WTC11 (cell line): ENCODE measurements around the gene NFIX. TPM values are rescaled to one million over a fixed set of nuclear protein-coding genes. Genes with fewer than 3 reads are reported as not detected.

Experiments used
- ATAC-seq: fragments of 200-7000 bp; cut with Tn5 transposase; 2 replicates; pipeline ENCODE4 v1.10.0; 2021; ENCODE audit warnings: mild to moderate bottlenecking, moderate library complexity
- CTCF ChIA-PET: fragments of 300-600 bp; sonication (Branson Sonifier 250); formaldehyde crosslinking; loops from one replicate; lab custom pipeline; 2021; ENCODE audit warnings: antibody characterized with exemption; lab: Charles Lee
- POLR2A ChIA-PET: fragments of 350-600 bp; sonication (Branson Sonifier 250); formaldehyde crosslinking; loops from one replicate; lab custom pipeline; 2021; ENCODE audit warnings: antibody characterized with exemption; lab: Charles Lee
- DNase-seq: peaks from one replicate; pipeline ENCODE4 v3.0.0; 2021; ENCODE audit warnings: low spot score
- H3K27ac Mint-ChIP-seq: 2 replicates; pipeline ENCODE4 v1.8.0; 2021; ENCODE audit warnings: mixed read lengths
- H3K27me3 Mint-ChIP-seq: 2 replicates; pipeline ENCODE4 v1.8.0; 2021; ENCODE audit warnings: low read depth, mild to moderate bottlenecking, moderate library complexity, mixed read lengths
- H3K36me3 Mint-ChIP-seq: 2 replicates; pipeline ENCODE4 v1.8.0; 2021; ENCODE audit warnings: mixed read lengths
- H3K4me1 Mint-ChIP-seq: 2 replicates; pipeline ENCODE4 v1.8.0; 2022; ENCODE audit warnings: mixed read lengths
- H3K4me3 Mint-ChIP-seq: 2 replicates; pipeline ENCODE4 v1.8.0; 2021; ENCODE audit warnings: mild to moderate bottlenecking, moderate library complexity, mixed read lengths
- H3K9me3 Mint-ChIP-seq: 2 replicates; pipeline ENCODE4 v1.8.0; 2021; ENCODE audit warnings: mixed read lengths
- AFF4 ChIP-seq: sonication (generic); formaldehyde crosslinking; IDR thresholded peaks from 2 replicates; pipeline ENCODE4 v1.8.1; 2023; ENCODE audit warnings: mild to moderate bottlenecking, missing genetic modification reagents, borderline replicate concordance
- ATF1 ChIP-seq: sonication (generic); formaldehyde crosslinking; IDR thresholded peaks from 2 replicates; pipeline ENCODE4 v1.8.1; 2023; ENCODE audit warnings: mild to moderate bottlenecking, moderate library complexity, missing genetic modification reagents
- CDX4 ChIP-seq: fragments of 250-450 bp; sonication (Bioruptor Pico); IDR thresholded peaks from 2 replicates; pipeline ENCODE4 v1.9.0; 2021; ENCODE audit warnings: moderate library complexity, mild to moderate bottlenecking, inconsistent platforms, borderline replicate concordance
- CREM ChIP-seq: sonication (generic); formaldehyde crosslinking; IDR thresholded peaks from 2 replicates; pipeline ENCODE4 v1.8.1; 2022; ENCODE audit warnings: mild to moderate bottlenecking, missing genetic modification reagents, moderate library complexity
- CTCF ChIP-seq: fragments of 200-600 bp; IDR thresholded peaks from 2 replicates; pipeline ENCODE4 v1.8.0; 2022; ENCODE audit warnings: antibody characterized with exemption
- E2F4 ChIP-seq: sonication (generic); formaldehyde crosslinking; IDR thresholded peaks from 2 replicates; pipeline ENCODE4 v1.8.1; 2022; ENCODE audit warnings: low read depth, mild to moderate bottlenecking, moderate library complexity, missing genetic modification reagents, borderline replicate concordance
- ELF4 ChIP-seq: sonication (generic); formaldehyde crosslinking; IDR thresholded peaks from 2 replicates; pipeline ENCODE4 v1.8.1; 2022; ENCODE audit warnings: low read depth, mild to moderate bottlenecking, moderate library complexity, missing genetic modification reagents
- FOXJ3 ChIP-seq: sonication (generic); formaldehyde crosslinking; IDR thresholded peaks from 2 replicates; pipeline ENCODE4 v1.9.0; 2021; ENCODE audit warnings: missing genetic modification reagents, mild to moderate bottlenecking, borderline replicate concordance
- GABPB1 ChIP-seq: sonication (generic); formaldehyde crosslinking; IDR thresholded peaks from 2 replicates; pipeline ENCODE4 v1.8.1; 2023; ENCODE audit warnings: mild to moderate bottlenecking, missing genetic modification reagents
- GTF2I ChIP-seq: fragments of 250-450 bp; sonication (Bioruptor Pico); conservative IDR thresholded peaks from 2 replicates; pipeline ENCODE4 v1.4.0; 2021; ENCODE audit warnings: mild to moderate bottlenecking
- HMGXB4 ChIP-seq: sonication (generic); formaldehyde crosslinking; IDR thresholded peaks from 2 replicates; pipeline ENCODE4 v1.8.1; 2023; ENCODE audit warnings: mild to moderate bottlenecking, moderate library complexity, missing genetic modification reagents
- IRF2 ChIP-seq: sonication (generic); formaldehyde crosslinking; IDR thresholded peaks from 2 replicates; pipeline ENCODE4 v1.8.0; 2022; ENCODE audit warnings: low read depth, missing genetic modification reagents, borderline replicate concordance
- MAX ChIP-seq: sonication (generic); formaldehyde crosslinking; IDR thresholded peaks from 2 replicates; pipeline ENCODE4 v1.8.0; 2022; ENCODE audit warnings: mild to moderate bottlenecking, missing genetic modification reagents
- MXD4 ChIP-seq: fragments of 250-450 bp; sonication (Bioruptor Pico); IDR thresholded peaks from 2 replicates; pipeline ENCODE4 v1.8.0; 2021; ENCODE audit warnings: mild to moderate bottlenecking, moderate library complexity, borderline replicate concordance
- NFYB ChIP-seq: sonication (generic); formaldehyde crosslinking; conservative IDR thresholded peaks from 2 replicates; pipeline ENCODE4 v1.8.0; 2022; ENCODE audit warnings: low read depth, missing genetic modification reagents
- OVOL2 ChIP-seq: fragments of 250-450 bp; sonication (Bioruptor Pico); IDR thresholded peaks from 2 replicates; pipeline ENCODE4 v1.9.0; 2021; ENCODE audit warnings: mild to moderate bottlenecking, borderline replicate concordance
- TEAD1 ChIP-seq: sonication (generic); formaldehyde crosslinking; IDR thresholded peaks from 2 replicates; pipeline ENCODE4 v1.8.0; 2022; ENCODE audit warnings: mild to moderate bottlenecking, missing genetic modification reagents
- ZNF219 ChIP-seq: sonication (generic); formaldehyde crosslinking; IDR thresholded peaks from 2 replicates; pipeline ENCODE4 v1.8.0; 2023; ENCODE audit warnings: missing genetic modification reagents, mild to moderate bottlenecking, borderline replicate concordance
- ZNF396 ChIP-seq: fragments of 250-450 bp; sonication (Bioruptor Pico); IDR thresholded peaks from 2 replicates; pipeline ENCODE4 v1.8.0; 2021; ENCODE audit warnings: mild to moderate bottlenecking, moderate library complexity, borderline replicate concordance
- ZNF416 ChIP-seq: fragments of 250-450 bp; sonication (Bioruptor Pico); IDR thresholded peaks from 2 replicates; pipeline ENCODE4 v1.9.0; 2021; ENCODE audit warnings: mild to moderate bottlenecking, inconsistent platforms
- ZNF423 ChIP-seq: fragments of 250-450 bp; sonication (Bioruptor Pico); IDR thresholded peaks from 2 replicates; pipeline ENCODE4 v2.1.2; 2022; ENCODE audit warnings: mild to moderate bottlenecking, moderate library complexity
- ZNF425 ChIP-seq: fragments of 250-450 bp; sonication (Bioruptor Pico); conservative IDR thresholded peaks from 2 replicates; pipeline ENCODE4 v1.9.0; 2021; ENCODE audit warnings: mild to moderate bottlenecking
- total RNA-seq: library from RNA; stranded (reverse); gene quantifications from 3 replicates; pipeline ENCODE4 v1.2.3, GENCODE V29; 2021

NFIX gene
- total RNA-seq, 1 experiment from 2014 or later: 1.4 TPM

- Mint-ChIP-seq H3K27ac (no peak overlapping the region), H3K4me3 (no peak overlapping the region), H3K27me3 (peaks cover 18% of the 10 kb centered on the region), H3K4me1 (peaks cover 37% of the 10 kb centered on the region), H3K36me3 (no peaks in the 10 kb centered on the region), H3K9me3 (no peaks in the 10 kb centered on the region)
- TF ChIP-seq CREM (CRISPR knock-in tag) (no peak), HMGXB4 (CRISPR knock-in tag) (no peak), TEAD1 (CRISPR knock-in tag) (no peak), MXD4 (CRISPR knock-in tag) (no peak), FOXJ3 (no peak), ZNF425 (no peak), ELF4 (CRISPR knock-in tag) (no peak), E2F4 (no peak), ZNF219 (CRISPR knock-in tag) (no peak)
- no peak for ATAC-seq
- POLR2A ChIA-PET: no interaction called here
- CTCF ChIA-PET: interaction anchor here (0.5 to 20.5 kb wide), 8 partner anchors 9 to 122 kb away, joined by 3 to 294 read pairs (median 6); no protein-coding TSS in a partner anchor
- no peak for DNase-seq
Observed at GRCh38 chr19:13087295-13087694, 92.0 kb downstream of the NFIX start.

- ATAC-seq (no peak), DNase-seq (no peak)
- ChIA-PET POLR2A (no interaction called here), CTCF (interaction anchor here (0.5 to 20.5 kb wide), 9 partner anchors 9 to 122 kb away, joined by 3 to 294 read pairs (median 6); no protein-coding TSS in a partner anchor)
- Mint-ChIP-seq H3K4me1 (peaks cover 31% of the 10 kb centered on the region), H3K9me3 (no peaks in the 10 kb centered on the region), H3K4me3 (no peak overlapping the region), H3K27me3 (peaks cover 18% of the 10 kb centered on the region), H3K27ac (no peak overlapping the region), H3K36me3 (no peaks in the 10 kb centered on the region)
- TF ChIP-seq AFF4: no peak
- TF ChIP-seq CDX4 (CRISPR knock-in tag): no peak
- TF ChIP-seq GTF2I (CRISPR knock-in tag): no peak
- no peak for TF ChIP-seq ATF1
- TF ChIP-seq NFYB (CRISPR knock-in tag): no peak
- no peak for TF ChIP-seq ZNF396 (CRISPR knock-in tag)
- TF ChIP-seq GABPB1 (CRISPR knock-in tag): no peak
- no peak for TF ChIP-seq ZNF416
- TF ChIP-seq IRF2 (CRISPR knock-in tag): no peak
- TF ChIP-seq ZNF423: no peak
- no peak for TF ChIP-seq MAX (CRISPR knock-in tag)
- TF ChIP-seq CTCF: no peak
- TF ChIP-seq OVOL2 (CRISPR knock-in tag): no peak
Observed at GRCh38 chr19:13087795-13088537, 92.7 kb downstream of the NFIX start.
